Measurements from ENCODE around the gene RUFY3.
"Not testable (repeated sequence)": the region's sequence is repeated elsewhere in the genome, so short reads cannot be mapped to it uniquely, and the experiment has no call there.

Gene RUFY3

DNA sequence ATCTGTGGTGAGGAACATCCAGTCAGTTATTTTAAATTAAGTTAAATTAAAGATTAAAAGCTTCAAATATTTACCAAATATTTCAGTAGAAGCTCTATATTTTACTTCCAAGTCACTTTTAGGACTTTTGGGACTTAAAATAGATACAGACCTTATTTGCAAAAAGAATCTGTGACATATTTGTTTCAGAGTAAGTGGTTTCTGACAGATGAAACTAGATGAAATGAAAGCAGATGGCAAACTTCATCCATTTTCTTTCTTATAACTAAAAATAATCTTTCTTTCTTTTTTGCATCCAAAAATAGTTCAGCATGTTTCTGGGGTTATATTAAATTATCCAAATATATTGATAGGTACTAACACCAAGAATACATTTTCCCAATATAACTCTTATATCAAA lies 40.1 kb upstream of the RUFY3 start:
- H4K8ac ChIP-seq (ENCODE audit: low read depth, low read length): no peak overlapping the region
- H3K27ac ChIP-seq (ENCODE audit: low read depth, low read length): no peak overlapping the region
- no peaks in the 10 kb centered on the region for H3K27me3 ChIP-seq (ENCODE audit: insufficient read depth, low read length, poor library complexity)
- no peak overlapping the region for H3K4me3 ChIP-seq (ENCODE audit: low read length)
- H3K56ac ChIP-seq (ENCODE audit: low read length): no peak overlapping the region
- H3K36me3 ChIP-seq (ENCODE audit: control insufficient read depth, insufficient read depth, low read length): no peaks in the 10 kb centered on the region
- no peak overlapping the region for H2BK5ac ChIP-seq (ENCODE audit: low read length)
- no peaks in the 10 kb centered on the region for H3K4me1 ChIP-seq (ENCODE audit: control insufficient read depth, low read depth, low read length)
- H3K79me1 ChIP-seq (ENCODE audit: low read length): no peaks in the 10 kb centered on the region
- no peak overlapping the region for H2AK5ac ChIP-seq (ENCODE audit: low read length)
- H2BK120ac ChIP-seq (ENCODE audit: low read depth, low read length): no peak overlapping the region
- no peak overlapping the region for H3K4ac ChIP-seq (ENCODE audit: low read depth, low read length)
- no peak overlapping the region for H3K23ac ChIP-seq (ENCODE audit: low read length)
- no peak overlapping the region for H4K5ac ChIP-seq (ENCODE audit: low read length)
- H3K18ac ChIP-seq (ENCODE audit: low read length): no peak overlapping the region
- no peak overlapping the region for H3K4me2 ChIP-seq (ENCODE audit: low read length)
- no peak overlapping the region for H3K9ac ChIP-seq (ENCODE audit: low read length)
- DNase-seq: no peak
- H3K79me2 ChIP-seq (ENCODE audit: control insufficient read depth, insufficient read depth, low read length): no peaks in the 10 kb centered on the region
- H2BK15ac ChIP-seq (replicated peaks; ENCODE audit: low read depth): no peak overlapping the region

- not testable (repeated sequence) for H3K4me1 ChIP-seq (ENCODE audit: control insufficient read depth, low read depth, low read length); H3K4me2 ChIP-seq (ENCODE audit: low read length); H3K9ac ChIP-seq (ENCODE audit: low read length); H3K27ac ChIP-seq (ENCODE audit: low read depth, low read length); H3K36me3 ChIP-seq (ENCODE audit: control insufficient read depth, insufficient read depth, low read length); H3K4me3 ChIP-seq (ENCODE audit: low read length); H2BK120ac ChIP-seq (ENCODE audit: low read depth, low read length); H4K8ac ChIP-seq (ENCODE audit: low read depth, low read length); H3K4ac ChIP-seq (ENCODE audit: low read depth, low read length); H3K27me3 ChIP-seq (ENCODE audit: insufficient read depth, low read length, poor library complexity); H3K23ac ChIP-seq (ENCODE audit: low read length); H2BK15ac ChIP-seq (replicated peaks; ENCODE audit: low read depth); H3K18ac ChIP-seq (ENCODE audit: low read length); DNase-seq; H3K79me1 ChIP-seq (ENCODE audit: low read length); H2BK5ac ChIP-seq (ENCODE audit: low read length); H4K5ac ChIP-seq (ENCODE audit: low read length); H2AK5ac ChIP-seq (ENCODE audit: low read length); H3K79me2 ChIP-seq (ENCODE audit: control insufficient read depth, insufficient read depth, low read length); H3K56ac ChIP-seq (ENCODE audit: low read length)
- no CpG with 5 or more reads among the region's 3 CpGs for WGBS (ENCODE audit: extremely low coverage, insufficient coverage, low lambda C conversion rate)
Measured at GRCh38 chr4:70682142-70682541, 39.6 kb upstream of the RUFY3 start.

GRCh38 chr4:70687392-70687791 lies 34.4 kb upstream of the RUFY3 start:
- H3K27ac ChIP-seq (ENCODE audit: low read depth, low read length): peak overlapping the region; percentile 86
- H3K4me1 ChIP-seq (ENCODE audit: control insufficient read depth, low read depth, low read length): peaks cover 8% of the 10 kb centered on the region
- no peak overlapping the region for H2AK5ac ChIP-seq (ENCODE audit: low read length)
- H3K23ac ChIP-seq (ENCODE audit: low read length): no peak overlapping the region
- H3K9ac ChIP-seq (ENCODE audit: low read length): peak overlapping the region; percentile 81
- no peak for DNase-seq
- peaks cover 5% of the 10 kb centered on the region for H3K79me1 ChIP-seq (ENCODE audit: low read length)
- peak overlapping the region; percentile 93 for H3K4ac ChIP-seq (ENCODE audit: low read depth, low read length)
- WGBS (ENCODE audit: extremely low coverage, insufficient coverage, low lambda C conversion rate): no CpG with 5 or more reads among the region's 13 CpGs
- peak overlapping the region; percentile 56 for H3K4me3 ChIP-seq (ENCODE audit: low read length)
- no peak overlapping the region for H4K5ac ChIP-seq (ENCODE audit: low read length)
- no peak overlapping the region for H2BK5ac ChIP-seq (ENCODE audit: low read length)
- H3K36me3 ChIP-seq (ENCODE audit: control insufficient read depth, insufficient read depth, low read length): no peaks in the 10 kb centered on the region
- peak overlapping the region; percentile 53 for H3K18ac ChIP-seq (ENCODE audit: low read length)
- H3K27me3 ChIP-seq (ENCODE audit: insufficient read depth, low read length, poor library complexity): no peaks in the 10 kb centered on the region
- H2BK15ac ChIP-seq (replicated peaks; ENCODE audit: low read depth): no peak overlapping the region
- H3K79me2 ChIP-seq (ENCODE audit: control insufficient read depth, insufficient read depth, low read length): peaks cover 19% of the 10 kb centered on the region
- H2BK120ac ChIP-seq (ENCODE audit: low read depth, low read length): no peak overlapping the region
- H3K56ac ChIP-seq (ENCODE audit: low read length): peak overlapping the region; percentile 88
- H4K8ac ChIP-seq (ENCODE audit: low read depth, low read length): no peak overlapping the region
- H3K4me2 ChIP-seq (ENCODE audit: low read length): peak overlapping the region; percentile 59

DNA sequence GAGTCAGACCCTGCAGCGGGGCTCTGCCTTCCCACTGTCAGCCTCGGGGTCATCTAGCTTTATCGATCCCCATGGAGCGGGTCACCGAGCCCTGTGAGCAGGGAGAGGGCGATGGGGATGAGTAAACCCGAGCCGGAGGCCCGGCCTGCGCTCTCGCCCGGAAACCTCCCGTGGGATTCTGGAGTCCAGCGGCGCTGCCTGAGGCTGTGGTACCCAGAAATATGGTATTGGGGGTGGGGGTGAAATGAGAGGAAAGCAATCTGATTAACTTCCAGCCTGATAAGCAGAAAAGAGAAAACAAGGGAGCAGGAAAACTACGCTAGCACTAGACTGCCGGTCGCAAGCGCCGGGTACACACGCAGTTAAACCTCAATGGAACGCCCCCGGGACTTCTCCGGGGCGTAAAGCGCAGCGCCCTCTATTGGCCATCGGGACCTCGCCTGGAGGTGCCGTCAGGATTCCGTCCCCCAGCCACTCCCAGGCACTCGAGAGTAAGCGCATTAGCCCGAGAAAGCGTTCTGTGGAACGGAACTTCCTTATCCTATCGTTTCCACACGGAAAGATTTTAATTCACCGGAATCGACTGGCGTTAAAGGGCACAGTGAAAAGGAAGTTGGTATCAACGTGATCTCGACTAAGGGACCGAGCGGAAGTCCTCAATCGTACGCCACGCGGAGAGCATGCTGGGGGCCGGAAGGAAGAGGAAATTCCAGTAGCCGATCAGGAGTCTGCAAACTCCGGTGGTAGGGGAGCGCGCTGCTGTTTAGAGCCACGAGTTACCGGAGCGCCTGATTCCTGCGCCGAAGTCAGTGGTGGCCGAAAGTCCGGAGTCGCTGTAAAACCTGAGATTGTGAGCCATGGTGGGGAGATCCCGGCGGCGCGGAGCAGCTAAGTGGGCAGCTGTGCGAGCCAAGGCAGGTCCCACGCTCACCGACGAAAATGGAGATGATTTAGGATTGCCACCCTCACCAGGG lies 33.7 kb upstream of the RUFY3 start, which contains the start of gene UTP3:
UTP3 (plus strand) TSS at position 712 of the 974 bp plus-strand sequence; CDS start at position 858, 146 bp downstream.
- Histone ChIP-seq H2BK15ac (replicated peaks; ENCODE audit: low read depth) (no peak within 1 kb of the TSS), H2BK120ac (ENCODE audit: low read depth, low read length) (no peak within 1 kb of the TSS), H3K79me1 (ENCODE audit: low read length) (peaks cover 5% of the 10 kb centered on the region), H3K36me3 (ENCODE audit: control insufficient read depth, insufficient read depth, low read length) (no peaks in the 10 kb centered on the region), H3K4me3 (ENCODE audit: low read length) (peak within 1 kb of the TSS; percentile 98), H3K79me2 (ENCODE audit: control insufficient read depth, insufficient read depth, low read length) (peaks cover 19% of the 10 kb centered on the region), H3K4me2 (ENCODE audit: low read length) (peak within 1 kb of the TSS; percentile 59), H3K4ac (ENCODE audit: low read depth, low read length) (peak within 1 kb of the TSS; percentile 93), H3K18ac (ENCODE audit: low read length) (peak within 1 kb of the TSS; percentile 53), H2AK5ac (ENCODE audit: low read length) (peak within 1 kb of the TSS; percentile 61), H3K23ac (ENCODE audit: low read length) (peak within 1 kb of the TSS; percentile 98), H3K27me3 (ENCODE audit: insufficient read depth, low read length, poor library complexity) (no peaks in the 10 kb centered on the region), H4K5ac (ENCODE audit: low read length) (peak within 1 kb of the TSS; percentile 40), H3K56ac (ENCODE audit: low read length) (peak within 1 kb of the TSS; percentile 98), H3K4me1 (ENCODE audit: control insufficient read depth, low read depth, low read length) (peaks cover 8% of the 10 kb centered on the region), H3K9ac (ENCODE audit: low read length) (peak within 1 kb of the TSS; percentile 94), H4K8ac (ENCODE audit: low read depth, low read length) (no peak within 1 kb of the TSS), H3K27ac (ENCODE audit: low read depth, low read length) (peak within 1 kb of the TSS; percentile 86), H2BK5ac (ENCODE audit: low read length) (peak within 1 kb of the TSS; percentile 69)
- DNase-seq: peak; percentile 99
- no CpG with 5 or more reads among the region's 70 CpGs for WGBS (ENCODE audit: extremely low coverage, insufficient coverage, low lambda C conversion rate)

- peak; percentile 10 for DNase-seq
- no CpG with 5 or more reads among the region's 19 CpGs for WGBS (ENCODE audit: extremely low coverage, insufficient coverage, low lambda C conversion rate)
- peak overlapping the region; percentile 69 for H2BK5ac ChIP-seq (ENCODE audit: low read length)
- no peak overlapping the region for H4K5ac ChIP-seq (ENCODE audit: low read length)
- H4K8ac ChIP-seq (ENCODE audit: low read depth, low read length): no peak overlapping the region
- H3K36me3 ChIP-seq (ENCODE audit: control insufficient read depth, insufficient read depth, low read length): no peaks in the 10 kb centered on the region
- peaks cover 19% of the 10 kb centered on the region for H3K79me2 ChIP-seq (ENCODE audit: control insufficient read depth, insufficient read depth, low read length)
- peak overlapping the region; percentile 98 for H3K56ac ChIP-seq (ENCODE audit: low read length)
- peak overlapping the region; percentile 55 for H3K4me2 ChIP-seq (ENCODE audit: low read length)
- no peak overlapping the region for H2BK120ac ChIP-seq (ENCODE audit: low read depth, low read length)
- no peaks in the 10 kb centered on the region for H3K27me3 ChIP-seq (ENCODE audit: insufficient read depth, low read length, poor library complexity)
- peak overlapping the region; percentile 45 for H3K18ac ChIP-seq (ENCODE audit: low read length)
- H3K4me1 ChIP-seq (ENCODE audit: control insufficient read depth, low read depth, low read length): peaks cover 8% of the 10 kb centered on the region
- H3K27ac ChIP-seq (ENCODE audit: low read depth, low read length): peak overlapping the region; percentile 43
- no peak overlapping the region for H3K4ac ChIP-seq (ENCODE audit: low read depth, low read length)
- peaks cover 5% of the 10 kb centered on the region for H3K79me1 ChIP-seq (ENCODE audit: low read length)
- no peak overlapping the region for H2BK15ac ChIP-seq (replicated peaks; ENCODE audit: low read depth)
- H3K9ac ChIP-seq (ENCODE audit: low read length): peak overlapping the region; percentile 94
- H3K23ac ChIP-seq (ENCODE audit: low read length): peak overlapping the region; percentile 98
- H3K4me3 ChIP-seq (ENCODE audit: low read length): peak overlapping the region; percentile 98
- H2AK5ac ChIP-seq (ENCODE audit: low read length): peak overlapping the region; percentile 61
Measured at GRCh38 chr4:70688795-70689231, 33.0 kb upstream of the RUFY3 start.
